HG03103 (cell line): Measurements from ENCODE around the gene TYK2.
"Not testable (repeated sequence)": the region's sequence is repeated elsewhere in the genome, so short reads cannot be mapped to it uniquely, and the experiment has no call there.

ENCODE experiments used
- ATAC-seq: cut with Tn5 transposase; IDR thresholded peaks from one replicate; pipeline ENCODE4 v1.9.1; 2021; ENCODE audit warnings: low read depth; ENCODE audit not compliant: unreplicated experiment

TYK2 gene

DNA sequence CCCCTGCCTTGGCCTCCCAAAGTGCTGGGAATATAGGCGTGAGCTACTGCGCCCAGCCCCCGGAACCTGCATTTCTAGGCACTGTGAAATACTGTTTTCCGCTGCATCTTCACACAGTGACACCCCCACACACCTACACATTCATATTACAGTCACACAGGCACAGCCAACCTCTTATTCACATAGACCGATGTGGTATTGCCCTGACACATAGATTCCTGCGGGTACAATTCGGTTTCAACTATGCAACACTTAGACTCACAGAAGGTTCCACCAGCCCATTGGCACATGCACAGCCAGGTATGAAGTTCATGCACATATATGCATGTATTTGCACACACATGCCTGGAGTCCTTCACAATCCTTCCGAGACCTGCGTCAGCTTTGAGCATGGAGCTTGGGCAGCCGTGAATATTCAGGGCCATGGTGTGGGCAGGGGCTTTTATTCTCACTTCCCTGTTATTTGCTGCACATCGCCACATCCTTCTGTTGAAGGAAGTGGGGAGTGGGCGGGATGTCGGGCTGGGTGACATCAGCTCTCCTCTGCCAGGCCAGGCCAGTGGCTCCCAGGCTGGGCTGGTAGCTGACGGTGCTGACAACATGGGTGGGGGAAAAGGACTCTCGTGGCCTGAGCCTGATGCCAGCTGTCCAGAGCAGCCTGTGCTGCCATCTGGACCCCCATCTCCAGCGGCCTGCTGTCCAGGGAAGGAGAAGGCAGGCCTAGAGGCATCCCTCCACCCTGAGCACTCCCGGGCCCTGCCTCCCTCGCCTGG, 28.3 kb upstream of the TYK2 start:
- ATAC-seq: no peak

DNA sequence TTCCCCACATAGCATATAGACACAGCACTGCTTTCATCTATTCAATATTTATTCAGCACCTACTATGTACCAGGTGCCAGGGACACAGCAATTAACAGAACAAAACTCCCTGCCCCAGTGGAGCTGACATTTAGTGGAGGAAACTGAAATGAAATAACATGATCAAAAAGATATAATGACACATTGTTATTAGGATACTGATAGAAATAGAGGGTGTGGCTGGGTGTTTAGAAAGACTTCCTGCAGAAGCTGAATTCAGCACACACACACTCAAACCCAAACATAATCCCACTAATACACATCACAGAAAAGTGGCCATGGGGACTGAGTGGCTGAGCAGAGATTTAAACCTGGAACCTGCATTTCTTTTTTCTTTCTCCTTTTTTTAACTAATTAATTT, 26.7 kb upstream of the TYK2 start:
- no peak for ATAC-seq

DNA sequence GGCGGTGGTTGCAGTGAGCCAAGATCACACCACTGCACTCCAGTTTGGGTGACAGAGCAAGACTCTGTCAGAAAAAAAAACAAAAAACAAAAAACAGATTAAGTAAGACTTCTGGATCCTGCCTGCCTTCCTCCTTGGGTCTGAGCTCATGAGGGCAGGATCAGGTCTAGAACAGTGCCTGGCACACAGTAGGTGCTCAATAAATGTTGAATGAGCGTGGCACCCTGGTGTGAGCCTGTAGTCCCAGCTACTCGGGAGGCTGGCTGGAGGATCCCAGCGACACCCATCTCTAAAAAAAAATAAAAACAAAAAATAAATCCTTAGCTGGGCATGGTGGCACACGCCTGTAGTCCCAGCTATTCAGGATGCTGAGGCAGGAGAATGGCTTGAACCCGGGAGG, 25.8 kb upstream of the TYK2 start:
- ATAC-seq: no peak

DNA sequence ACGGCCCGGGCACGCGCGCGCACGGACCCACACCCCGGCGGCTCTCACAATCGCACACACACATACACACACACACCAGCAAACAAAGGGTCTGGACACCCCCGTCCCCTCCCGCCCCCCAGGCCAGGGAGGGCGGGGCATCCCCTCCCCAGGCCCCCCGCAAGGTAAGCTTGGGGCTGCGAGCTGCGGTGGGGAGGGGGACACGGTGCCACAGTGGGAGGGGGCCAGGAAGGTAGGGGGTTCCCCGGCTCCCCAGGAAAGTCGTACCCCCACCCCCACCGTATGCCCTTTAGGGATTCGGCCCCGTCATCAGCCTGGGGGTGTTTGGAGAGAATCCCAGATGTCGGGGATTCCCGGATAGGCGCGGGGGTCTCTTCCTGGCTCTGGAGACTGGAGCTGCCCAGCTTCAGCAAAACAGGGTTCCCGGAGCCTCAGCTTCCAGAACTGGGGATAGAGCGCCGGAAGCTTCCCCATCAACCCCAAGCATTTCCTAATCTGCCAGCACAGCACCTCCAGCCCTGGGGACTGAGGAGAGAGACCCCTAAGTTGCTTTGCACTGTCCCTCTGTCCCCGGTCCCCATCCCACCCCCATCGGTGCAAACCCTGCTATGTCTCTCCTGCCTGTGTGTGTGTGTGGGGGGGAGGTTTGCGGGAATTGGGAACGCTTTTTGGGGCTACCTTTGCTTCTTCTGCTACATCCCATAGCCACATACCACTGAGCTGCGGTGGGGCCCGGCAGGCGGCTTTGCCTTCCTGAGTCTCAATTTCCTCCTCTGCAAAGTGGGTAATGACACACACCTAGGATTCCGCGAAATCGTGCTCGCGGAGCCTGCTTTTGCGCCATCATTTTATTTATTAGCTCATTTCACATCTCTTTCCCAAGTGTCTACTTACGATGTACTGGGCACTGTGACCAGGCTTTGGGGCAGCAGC, 24.8 kb upstream of the TYK2 start:
- ATAC-seq: no peak

DNA sequence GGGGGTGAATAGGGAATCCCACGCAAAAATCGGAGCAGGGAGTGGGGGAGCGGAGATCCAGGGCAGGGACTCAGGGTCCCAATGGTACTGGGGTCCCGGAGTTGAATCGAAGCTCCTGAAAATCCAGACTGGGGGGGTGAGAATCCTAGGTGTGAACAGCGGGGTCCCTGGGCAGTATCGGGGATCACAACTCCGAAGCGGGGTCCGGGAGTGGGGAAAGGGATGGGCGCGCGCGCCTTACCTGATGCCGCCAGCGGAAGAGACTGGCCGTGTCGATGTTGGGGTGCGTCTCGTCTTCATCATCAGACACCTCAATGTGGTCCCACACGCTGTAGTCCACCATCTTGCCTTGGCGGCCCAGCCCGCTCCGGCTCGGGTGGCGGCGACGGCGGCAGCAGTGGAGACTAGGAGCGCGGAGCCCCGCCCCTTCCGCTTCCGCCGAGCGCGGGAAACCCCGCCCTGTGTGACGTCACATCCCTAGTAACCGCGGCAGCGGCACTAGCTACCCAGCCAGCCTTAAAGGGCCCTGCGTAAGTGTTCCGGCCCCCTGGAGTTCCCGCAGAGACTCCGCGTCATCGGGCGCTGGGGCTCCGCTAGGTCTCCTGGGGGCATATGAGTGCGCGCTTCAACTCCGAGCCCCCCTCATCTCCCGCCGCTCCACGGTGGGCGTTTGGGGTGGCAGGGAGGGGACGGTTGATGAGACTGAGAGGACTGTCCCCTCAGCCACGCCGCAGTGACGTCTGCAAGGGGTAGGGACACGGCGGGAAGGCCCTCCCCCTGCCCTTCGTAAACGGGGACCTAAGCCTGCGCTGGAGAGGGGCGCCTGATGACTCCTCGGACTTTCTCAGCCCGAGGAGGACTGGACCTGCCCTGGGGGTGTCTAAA, 23.0 kb upstream of the TYK2 start, which contains the start of gene CDC37:
TSS of gene CDC37 (minus strand) at position 406 of the 885 bp plus-strand sequence. CDS start at position 343, 63 bp downstream.
- peak; percentile 70 for ATAC-seq

DNA sequence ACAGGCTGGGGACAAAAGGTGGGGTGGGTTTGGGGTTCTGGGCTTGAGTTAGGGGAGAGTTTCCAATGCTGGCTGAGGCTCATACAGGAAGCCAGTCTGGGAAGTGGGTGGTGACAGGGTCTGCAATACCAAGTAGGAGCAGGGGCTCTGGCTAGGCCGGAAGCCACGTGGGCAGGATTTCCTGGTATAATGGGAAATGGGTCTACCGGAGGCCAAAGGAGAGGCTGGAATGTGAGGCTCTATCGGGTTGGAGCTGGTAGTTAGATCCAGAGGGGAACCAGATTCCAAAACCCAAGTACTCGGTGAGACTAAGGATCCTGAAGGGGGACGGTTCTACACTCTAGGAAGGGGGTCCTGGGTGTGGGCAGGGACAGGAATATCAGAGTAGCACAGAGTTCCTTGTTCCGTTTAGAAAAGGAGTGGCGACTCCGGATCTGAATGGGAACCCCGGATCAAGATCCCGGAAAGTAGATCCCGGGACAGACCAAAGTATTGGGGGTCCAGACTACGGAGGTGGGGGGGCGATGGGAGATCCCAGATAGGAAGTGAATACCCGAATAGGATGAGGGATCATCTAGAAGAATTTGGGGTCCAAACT, 22.2 kb upstream of the TYK2 start:
- ATAC-seq: no peak

DNA sequence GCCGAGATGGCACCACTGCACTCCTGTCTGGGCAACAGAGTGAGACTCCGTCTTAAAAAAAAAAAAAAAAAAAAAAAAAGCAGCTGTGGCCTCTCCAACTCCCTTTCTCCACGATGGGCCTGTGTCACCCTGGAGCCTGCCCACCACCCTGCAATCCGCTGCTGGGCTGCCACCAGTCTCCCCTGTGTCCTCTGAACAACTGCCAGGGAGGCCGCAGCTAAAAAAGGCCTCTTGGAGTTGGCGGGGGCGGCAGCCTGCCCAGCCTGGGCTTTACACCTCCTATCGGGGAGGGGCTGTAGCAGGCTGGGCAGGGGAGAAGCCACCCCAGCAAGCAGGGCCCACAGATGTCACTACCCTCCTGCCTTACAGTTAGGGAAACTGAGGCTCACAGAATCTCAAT, 19.5 kb upstream of the TYK2 start:
- no peak for ATAC-seq

DNA sequence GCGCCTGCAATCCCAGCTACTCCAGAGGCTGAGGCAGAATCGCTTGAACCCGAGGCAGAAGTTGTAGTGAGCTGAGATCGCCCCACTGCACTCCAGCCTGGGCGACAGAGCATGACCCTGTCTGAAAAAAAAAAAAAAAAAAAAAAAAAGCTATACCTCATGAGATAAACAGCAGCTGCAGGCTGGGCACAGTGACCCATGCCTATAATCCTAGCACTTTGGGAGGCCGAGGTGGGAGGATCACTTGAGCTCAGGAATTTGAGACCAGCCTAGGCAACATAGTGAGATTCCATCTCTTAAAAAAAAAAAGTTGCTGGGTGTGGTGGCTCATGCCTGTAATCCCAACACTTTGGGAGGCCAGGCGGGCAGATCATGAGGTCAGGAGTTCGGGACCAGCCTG, 19.0 kb upstream of the TYK2 start:
- not testable (repeated sequence) for ATAC-seq

DNA sequence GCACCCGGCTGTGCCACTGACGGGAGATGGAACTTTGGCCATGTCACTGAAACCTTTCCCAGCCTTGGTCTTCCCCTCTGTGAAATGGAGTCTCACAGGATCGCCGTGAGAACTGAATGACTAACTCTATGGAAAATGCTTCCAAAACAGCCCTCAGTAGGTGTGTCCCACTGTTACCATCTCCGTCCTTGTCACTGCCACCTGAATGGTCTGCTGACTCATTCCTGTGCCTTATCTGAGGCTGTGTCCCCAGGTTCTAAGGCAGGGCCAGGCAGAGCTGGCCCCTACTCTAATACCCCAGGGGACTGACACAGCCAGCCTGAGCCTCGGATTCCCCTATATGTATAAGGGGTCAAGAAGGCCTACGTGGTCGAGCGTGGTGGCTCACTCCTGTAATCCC, 18.4 kb upstream of the TYK2 start:
- ATAC-seq: no peak

DNA sequence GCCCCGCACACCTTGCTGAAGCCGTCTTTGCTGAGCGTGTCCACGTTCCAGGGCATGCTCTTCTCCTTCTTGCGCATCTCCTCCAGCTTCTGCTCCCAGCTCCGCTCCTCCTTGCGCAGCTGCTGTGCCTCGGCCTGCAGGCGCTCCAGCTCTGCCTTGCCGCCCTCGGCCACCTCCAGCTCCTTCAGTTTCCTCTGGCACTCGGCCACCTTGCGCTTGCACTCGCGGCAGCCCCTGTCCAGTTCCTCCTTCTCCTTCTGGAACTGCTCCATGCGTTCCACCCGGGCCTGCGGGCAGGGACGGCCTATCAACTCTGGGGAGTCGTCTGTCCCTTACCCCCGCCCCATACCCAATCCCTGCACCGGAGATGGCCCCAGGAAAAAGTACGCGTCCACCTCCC, 15.5 kb upstream of the TYK2 start:
- no peak for ATAC-seq

DNA sequence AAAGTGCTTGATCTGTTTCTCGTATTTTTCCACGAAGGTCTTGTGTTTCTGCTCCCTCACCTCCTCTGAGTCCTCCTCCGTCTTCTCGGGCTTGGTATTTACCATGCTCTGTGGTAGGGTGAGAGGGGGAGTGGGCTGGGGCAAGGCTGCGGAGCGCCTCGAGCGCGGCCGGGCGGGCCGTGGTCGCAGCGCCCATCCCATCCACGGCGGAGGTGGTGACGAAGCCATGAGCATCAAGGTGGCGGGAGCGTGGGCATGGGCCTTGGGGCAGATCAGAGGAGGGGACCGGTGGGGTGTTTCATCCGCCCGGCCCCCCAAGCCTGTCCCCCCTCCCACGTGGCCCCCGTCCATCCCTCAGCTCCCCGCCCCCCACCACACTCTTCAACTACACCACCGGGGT, 15.1 kb upstream of the TYK2 start:
- ATAC-seq: no peak

DNA sequence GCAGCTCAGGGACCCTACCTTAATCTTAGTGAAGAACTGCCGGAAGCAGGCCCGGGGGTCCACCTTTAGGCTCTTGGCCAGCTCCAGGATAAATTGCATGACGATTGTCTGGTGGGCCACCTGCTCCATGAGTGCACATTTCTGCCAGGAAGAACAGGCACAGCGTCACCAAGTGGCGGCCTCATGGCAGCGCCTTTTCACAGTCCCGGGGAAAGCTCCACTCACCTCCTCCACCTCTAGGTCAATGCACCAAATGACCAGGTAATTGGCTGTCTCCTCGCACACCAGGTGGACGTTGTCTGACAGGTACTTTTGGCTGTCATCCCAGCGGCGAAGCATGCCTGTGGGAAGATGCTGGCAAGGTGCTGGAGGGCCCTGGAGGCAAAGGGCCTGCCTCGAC, 14.6 kb upstream of the TYK2 start:
- no peak for ATAC-seq

DNA sequence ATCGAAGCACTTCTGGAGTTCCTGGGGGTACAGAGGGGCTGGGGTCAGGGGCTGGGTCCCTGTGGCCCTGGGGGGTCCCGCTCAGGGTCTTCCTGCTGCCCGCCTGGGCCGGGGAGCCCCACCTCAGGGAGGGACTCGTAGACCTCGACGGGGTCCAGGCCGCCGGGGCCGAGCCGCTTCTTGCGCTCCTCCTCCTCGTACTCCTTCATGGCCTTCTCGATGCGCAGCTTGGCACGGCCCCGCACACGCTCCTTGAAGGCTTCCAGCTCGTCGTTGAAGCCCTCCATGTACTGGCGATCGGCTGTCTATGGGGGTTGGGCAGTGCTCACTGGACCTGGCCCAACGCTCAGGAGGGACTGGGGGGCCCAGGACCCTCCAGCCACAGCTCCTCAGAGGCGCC, 12.8 kb upstream of the TYK2 start:
- no peak for ATAC-seq

DNA sequence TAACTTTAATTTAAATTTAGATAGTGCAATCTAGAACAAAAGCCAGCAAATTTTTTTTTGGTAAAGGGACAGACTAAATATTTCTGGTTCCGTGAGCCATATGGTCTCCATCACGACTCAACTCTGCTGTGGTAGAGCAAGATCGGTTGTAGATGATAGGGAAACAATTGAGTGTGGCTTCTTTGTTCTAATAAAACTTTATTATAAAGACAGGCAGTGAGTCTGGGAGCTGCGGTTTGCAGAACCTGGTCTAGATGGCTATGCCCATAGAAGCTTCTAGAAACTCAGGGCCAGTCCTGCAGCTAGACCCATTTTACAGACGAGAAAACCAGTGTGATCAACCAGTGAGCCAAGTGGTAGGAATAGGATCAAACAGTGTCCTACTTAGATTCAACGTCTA, 11.7 kb upstream of the TYK2 start:
- no peak for ATAC-seq

DNA sequence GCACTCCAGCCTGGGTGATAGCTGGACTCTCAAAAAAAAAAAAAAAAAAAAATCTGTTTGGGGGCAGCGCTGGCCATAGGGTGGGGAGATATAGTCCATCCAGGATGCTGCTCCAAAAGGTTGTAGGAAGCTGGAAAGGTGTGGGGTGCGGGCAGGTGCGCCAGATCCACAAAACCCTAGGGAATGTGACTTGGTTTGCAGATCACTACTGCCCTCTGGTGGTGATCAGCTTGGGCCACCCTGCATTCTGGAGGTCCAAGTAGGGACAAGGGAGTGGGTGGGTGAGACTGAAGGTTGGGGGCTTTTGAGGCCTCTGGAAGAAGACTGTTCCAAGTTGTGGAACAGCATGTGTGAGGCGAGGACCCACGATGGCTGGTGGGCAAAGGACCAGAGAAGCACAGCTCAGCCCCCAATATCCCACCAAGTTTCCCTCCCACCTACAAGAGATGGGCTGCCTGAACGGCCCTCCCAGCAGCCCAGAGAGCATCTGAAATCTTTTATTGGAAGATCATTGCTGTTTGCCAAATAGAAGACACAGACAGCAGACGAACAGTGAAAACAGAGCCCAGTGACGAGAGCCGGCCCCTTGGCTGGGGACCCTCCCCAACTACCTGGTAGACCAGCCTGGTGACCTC, 10.4 kb upstream of the TYK2 start:
- no peak for ATAC-seq

DNA sequence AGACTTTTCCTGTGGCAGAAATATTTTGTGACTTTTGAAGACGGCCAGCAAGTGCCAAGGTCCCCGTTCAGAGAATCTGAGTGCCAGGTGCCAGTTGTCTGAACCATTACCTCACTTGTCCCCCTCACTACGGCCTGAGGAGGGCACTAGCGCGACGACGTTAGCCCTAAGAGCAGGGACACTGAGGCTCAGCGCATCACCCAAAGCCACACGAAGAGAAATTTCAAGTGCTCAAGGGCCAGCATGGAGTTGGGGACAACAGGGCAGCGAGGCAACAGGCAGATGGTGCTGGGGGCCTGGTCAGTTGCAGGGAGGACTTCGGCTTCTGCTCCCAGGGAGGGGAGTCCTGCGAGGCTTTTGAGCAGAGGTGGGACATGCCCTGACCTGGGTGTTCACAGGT, 9.5 kb upstream of the TYK2 start:
- no peak for ATAC-seq

DNA sequence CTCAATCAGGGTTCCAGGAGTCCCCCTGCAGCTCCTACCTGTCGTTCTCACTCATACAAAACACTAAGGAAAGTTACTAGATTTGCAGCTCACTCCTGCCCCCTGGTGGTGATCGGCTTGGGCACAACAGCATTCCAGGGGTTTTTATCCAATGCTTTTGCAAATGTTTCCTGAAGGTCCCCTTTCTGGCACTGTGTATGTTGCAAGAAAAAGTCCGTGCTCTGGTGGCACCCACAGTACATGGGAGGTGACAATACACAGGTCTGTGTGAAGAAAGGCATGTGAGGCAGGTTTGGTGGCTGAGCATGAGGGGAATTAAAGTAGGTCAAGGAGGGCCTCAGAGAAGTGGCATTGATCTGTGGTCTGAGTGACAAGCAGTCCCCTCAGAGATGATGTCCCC, 8.6 kb upstream of the TYK2 start:
- no peak for ATAC-seq

DNA sequence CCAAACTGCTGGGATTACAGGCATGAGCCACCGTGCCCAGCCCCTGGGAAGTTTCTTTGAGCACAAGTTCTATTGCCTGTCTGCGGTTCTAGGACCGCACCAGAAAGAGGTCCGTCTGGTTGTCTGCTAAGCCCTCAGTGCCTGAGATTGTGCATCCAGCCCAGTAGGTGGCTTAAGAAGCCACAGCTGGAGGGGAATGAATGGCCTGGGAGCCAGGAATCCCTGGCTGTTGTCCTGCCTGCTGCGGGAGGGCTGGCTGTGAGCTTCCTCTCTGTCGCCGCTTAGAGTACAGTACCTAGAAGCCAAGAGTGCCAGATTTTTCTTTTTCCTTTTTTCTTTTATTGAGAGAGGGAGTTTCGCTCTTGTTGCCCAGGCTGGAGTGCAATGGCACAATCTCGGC, 4.2 kb upstream of the TYK2 start:
- no peak for ATAC-seq

DNA sequence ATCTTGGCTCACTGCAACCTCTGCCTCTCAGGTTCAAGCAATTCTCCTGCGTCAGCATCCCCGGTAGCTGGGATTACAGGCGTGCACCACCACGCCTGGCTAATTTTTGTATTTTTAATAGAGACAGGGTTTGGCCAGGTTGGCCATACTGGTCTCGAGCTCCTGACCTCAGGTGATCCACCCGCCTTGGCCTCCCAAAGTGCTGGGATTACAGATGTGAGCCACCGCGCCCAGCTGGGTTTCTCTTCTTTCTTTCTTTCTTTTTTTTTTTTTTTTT, 2.8 kb upstream of the TYK2 start:
- ATAC-seq: not testable (repeated sequence)

DNA sequence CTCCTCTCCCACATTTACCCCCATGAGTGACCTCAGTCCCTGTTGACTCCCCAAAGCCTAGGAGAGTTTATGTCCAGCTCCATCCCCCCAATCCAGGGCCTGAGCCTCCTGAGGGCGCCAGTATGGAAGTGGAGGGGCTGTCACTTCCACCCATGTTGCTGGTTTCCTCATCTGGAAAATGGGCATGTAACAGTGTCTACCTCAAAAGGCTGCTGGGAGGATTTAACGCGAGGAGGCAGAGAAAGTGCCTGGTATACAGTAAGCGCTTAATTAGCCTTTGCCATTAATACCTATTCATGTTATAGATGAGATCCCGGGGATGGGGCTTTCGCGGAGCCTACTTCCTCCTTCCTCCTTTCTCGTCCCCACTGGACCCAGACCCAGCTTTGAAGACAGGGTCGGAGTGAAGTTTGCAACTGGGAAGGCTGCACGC, 476 bp downstream of the TYK2 start:
- no peak for ATAC-seq
